SU-DHL-6 (cell line): ENCODE results near the gene CCDC73.

Experiments
- EZH2phosphoT487 ChIP-seq: fragments of 200-600 bp; sonication (generic), shearing (Covaris generic); conservative IDR thresholded peaks from 2 replicates; pipeline ENCODE4 v1.6.1; 2018; ENCODE audit warnings: mild to moderate bottlenecking, antibody characterized with exemption, low read length, moderate library complexity, mixed read lengths
- TF ChIP-seq, protein P1 (sequence below): fragments of 200-600 bp; sonication (generic); IDR thresholded peaks from one replicate; pipeline ENCODE4 v1.5.1; 2017; ENCODE audit warnings: antibody characterized with exemption, mild to moderate bottlenecking, low read length, moderate library complexity; ENCODE audit not compliant: insufficient read depth, poor library complexity, severe bottlenecking

DNA sequence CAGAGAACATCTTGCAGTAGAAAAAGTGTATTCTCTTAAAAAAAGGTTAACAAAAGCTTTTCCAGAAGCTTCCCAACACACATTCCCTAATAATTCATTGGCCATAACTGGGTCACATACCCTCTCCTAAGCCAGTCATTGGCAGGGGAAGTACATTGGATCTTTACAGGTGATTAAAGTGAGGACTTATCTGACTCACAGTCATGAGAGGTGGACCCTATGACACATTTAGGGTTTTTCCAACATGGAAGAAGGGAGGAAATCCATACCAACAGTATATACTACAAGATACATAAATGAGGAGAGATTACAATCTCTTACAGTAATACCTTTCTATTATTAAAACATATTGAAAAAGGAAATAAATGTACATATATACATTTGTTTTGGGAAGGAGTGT lies 72.2 kb downstream of the CCDC73 start:
- TF ChIP-seq, protein P1, sequence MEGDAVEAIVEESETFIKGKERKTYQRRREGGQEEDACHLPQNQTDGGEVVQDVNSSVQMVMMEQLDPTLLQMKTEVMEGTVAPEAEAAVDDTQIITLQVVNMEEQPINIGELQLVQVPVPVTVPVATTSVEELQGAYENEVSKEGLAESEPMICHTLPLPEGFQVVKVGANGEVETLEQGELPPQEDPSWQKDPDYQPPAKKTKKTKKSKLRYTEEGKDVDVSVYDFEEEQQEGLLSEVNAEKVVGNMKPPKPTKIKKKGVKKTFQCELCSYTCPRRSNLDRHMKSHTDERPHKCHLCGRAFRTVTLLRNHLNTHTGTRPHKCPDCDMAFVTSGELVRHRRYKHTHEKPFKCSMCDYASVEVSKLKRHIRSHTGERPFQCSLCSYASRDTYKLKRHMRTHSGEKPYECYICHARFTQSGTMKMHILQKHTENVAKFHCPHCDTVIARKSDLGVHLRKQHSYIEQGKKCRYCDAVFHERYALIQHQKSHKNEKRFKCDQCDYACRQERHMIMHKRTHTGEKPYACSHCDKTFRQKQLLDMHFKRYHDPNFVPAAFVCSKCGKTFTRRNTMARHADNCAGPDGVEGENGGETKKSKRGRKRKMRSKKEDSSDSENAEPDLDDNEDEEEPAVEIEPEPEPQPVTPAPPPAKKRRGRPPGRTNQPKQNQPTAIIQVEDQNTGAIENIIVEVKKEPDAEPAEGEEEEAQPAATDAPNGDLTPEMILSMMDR, result no peak
- TF ChIP-seq EZH2phosphoT487, result no peak
